Activated gamma-delta T cell treated with anti-CD3 and anti-CD28 coated beads, Interleukin-2, amount 50 U/mL, for 16 hours (primary cell): ENCODE results near the gene LYZL6.
"Not testable (repeated sequence)": the region's sequence is repeated elsewhere in the genome, so short reads cannot be mapped to it uniquely, and the experiment has no call there.

Source experiments
- DNase-seq: peaks from one replicate; pipeline ENCODE4 v3.0.0-alpha.2; 2020; ENCODE audit warnings: low read depth

Gene LYZL6

GRCh38 chr17:35906926-35907637, 36.4 kb downstream of the LYZL6 start:
- DNase-seq: no peak

GRCh38 chr17:35906191-35906925, 37.2 kb downstream of the LYZL6 start:
- no peak for DNase-seq

- DNase-seq: no peak
These were observed 40.1 kb downstream of the LYZL6 start for GRCh38 chr17:35903451-35903850.

DNA sequence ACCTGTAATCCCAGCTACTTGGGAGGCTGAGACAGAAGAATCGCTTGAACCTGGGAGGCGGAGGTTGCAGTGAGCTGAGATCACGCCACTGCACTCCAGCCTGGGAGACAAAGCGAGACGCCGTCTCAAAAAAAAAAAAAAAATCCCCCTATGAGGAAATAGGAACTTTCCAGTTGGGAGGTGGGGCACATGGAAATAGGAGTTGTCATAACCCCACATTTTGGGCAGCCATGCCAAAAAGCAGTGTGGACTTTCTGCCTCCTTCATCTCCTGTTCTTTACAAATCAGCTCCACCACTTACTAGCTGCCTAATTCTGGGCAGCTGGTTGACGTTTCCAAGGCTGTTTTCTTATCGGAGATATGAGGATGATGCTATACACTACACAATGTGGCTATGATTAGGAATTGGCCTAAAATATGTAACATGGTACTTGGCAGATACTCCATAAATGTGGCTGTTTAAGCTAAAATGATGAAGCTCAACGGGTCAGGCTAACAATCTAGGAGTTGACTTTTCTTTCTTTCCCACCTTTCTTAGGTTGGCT, 41.8 kb downstream of the LYZL6 start:
- DNase-seq: no peak

GRCh38 chr17:35900708-35901480, 42.6 kb downstream of the LYZL6 start:
- no peak for DNase-seq

- DNase-seq: no peak
These were observed 43.2 kb downstream of the LYZL6 start for GRCh38 chr17:35900280-35900679.

DNA sequence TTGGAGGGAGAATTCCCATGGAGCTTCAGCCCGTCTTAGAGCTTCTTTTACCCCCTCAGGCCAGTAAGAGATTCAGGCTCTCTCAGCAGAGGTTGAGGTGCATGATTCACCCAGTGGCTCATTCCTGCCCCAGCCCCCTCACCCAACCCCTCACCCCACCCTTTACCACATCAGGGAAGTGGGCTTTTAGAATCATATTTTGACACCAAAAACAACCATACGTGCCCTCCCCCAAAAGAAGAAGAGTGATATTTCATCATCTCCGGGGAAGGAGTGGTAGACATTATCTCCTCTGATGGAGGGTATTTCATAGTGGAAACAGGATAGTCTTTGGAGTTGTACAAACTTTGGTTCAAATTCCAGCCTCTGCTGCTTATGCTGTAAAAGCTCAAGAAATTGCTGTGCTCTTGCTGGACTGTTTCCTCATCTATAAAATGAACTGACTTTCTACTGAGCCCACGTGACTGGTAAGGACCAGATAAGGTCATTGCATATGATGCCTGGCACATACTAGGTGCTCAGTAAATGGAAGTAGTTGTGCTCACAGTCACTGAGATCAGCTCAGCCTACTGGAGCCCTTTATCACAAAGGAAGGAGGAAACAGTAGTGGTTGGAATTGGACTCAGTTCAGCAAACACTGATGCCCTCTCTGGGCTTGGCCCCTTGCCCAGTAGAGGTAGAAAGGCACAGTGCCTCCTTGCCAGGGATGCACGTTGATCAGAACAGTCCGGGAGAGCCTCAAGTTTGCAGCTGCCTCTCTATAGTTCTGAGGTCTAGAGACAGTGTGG, 45.0 kb downstream of the LYZL6 start:
- peak; percentile 65 for DNase-seq

- DNase-seq: not testable (repeated sequence)
These were observed 45.7 kb downstream of the LYZL6 start for GRCh38 chr17:35897772-35898171.

DNA sequence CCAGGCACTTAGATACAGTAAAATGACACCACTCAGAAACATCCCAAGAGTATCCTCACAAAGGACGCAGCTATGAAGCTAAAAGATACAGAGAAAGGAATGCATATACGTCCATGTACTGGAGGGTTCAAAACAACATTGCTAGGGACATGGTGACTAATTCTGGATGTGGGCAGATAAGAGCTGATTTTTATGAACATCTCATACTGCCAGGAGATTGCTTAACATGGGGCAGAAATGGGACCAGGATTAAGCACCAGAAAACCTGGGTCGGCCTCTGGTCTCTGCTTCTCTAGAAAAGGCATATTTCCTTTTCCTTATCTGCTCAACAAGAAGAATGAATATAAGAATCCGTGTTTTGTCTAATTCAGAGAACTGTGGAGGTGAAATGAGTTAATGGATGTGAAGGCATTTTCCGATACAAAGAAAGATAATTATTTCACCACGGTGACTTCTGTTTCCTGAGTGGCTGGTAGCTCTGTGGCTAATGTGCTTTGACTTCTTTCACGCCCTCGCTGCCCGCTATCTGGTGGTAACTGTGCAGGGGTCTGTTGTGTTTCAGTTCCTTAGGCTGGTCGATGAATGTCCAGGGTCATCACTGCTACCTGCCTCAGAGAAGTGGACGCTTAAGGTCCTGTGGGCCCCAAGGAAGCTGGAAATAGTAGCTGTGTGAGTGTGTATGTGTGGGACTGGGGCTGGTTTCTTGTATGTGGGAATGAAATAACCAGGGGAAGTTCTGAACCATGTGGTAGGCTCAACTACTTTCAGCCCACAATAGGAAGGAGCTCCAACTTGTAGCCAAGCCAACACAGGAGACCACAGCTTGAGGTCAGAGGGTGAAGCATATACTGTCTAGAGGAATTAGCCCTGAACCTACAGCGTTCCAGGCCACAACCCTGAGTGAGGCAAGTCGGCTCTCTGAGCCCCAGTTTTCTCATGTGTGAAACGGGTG, 47.6 kb downstream of the LYZL6 start:
- DNase-seq: no peak

DNA sequence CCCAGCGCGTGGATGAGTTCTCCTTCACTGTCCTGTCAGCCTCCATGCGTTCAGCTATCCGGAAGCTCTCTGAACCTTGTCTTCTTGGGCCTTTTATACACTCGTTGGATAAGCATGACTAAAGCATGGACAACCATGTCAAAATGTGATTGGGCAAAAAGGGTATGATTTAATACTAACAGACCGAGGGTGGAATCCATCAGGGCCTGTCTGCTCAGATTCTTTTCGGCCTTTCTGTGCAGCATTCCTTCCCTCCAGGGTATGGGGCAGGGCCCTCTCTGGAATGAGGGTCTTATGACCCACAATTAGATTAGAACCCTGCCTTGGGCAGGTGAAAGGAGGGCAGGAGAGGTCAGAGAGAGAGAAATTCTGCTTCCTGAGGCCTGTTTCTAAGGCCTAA, 49.3 kb downstream of the LYZL6 start:
- DNase-seq: no peak

- no peak for DNase-seq
These were observed 49.8 kb downstream of the LYZL6 start for GRCh38 chr17:35893751-35894150.

DNA sequence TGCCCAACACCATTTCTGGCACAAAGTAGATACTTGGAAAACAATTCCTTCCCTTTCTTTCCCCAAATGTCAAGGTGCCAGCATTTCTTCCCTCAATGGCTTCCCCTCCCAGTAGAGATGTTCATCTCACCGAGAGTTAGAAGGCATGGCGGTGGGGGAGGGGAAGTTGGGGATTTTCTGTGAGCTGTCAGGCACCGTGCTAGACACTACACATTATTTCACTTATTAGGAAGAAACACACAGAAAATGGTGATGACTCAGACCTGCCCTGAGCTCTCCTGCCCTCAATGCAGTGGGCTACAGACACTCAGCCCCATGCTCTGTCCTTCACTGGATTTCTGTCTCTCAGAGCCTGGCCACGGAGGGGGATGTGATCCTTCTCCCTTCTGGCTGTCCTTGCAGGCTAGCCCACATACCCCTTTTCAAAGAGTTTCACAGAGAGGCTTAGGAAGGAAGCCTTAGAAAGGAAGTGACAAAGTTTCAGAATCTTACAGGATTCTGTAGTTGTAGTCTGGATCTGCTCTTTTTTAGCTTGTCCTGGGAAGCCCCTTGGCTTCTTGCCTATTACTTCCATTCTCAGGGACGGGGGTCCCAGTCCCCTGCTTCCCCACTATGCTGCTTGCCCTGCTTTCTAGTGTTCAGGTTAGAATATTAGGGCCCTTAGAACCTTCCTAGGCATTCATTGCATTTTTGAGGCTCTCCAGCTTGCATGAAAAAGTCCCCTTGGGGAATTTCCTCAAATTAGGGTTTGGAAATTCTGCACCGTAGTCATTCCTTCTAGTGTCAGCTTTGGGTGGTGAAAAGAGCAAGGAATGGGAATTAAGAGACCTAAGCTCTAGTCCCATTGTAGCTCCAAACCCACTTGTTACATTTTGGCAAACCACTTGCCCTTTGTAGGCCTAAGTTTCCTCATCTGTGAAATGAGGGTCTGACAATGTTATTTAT, 51.1 kb downstream of the LYZL6 start:
- peak; percentile 69 for DNase-seq

GRCh38 chr17:35891269-35891668, 52.2 kb downstream of the LYZL6 start:
- no peak for DNase-seq

- DNase-seq: no peak
These were observed 52.7 kb downstream of the LYZL6 start for GRCh38 chr17:35890774-35891155.

- no peak for DNase-seq
These were observed 53.4 kb downstream of the LYZL6 start for GRCh38 chr17:35889818-35890773.

DNA sequence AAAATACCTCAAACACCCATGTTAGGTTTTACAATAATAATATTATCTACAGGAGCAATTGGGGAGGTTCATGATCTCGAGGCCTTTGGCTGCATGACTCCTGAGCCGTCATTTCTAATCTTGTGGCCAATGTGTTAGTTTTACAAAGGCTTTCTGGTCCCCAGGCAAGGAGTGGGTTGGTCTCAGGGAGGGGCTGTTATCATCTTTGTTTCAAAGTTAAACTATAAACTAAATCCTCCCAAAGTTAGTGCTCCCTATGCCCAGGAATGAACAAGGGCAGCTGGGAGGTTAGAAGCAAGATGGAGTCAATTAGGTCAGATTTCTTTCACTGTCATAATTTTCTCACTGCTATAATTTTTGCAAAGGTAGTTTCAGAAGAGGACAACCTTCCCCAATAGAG, 54.3 kb downstream of the LYZL6 start:
- no peak for DNase-seq
